Tracheal epithelial cell (primary cell): Measurements from ENCODE around the gene PDIA5. TPM values are rescaled to one million over a fixed set of nuclear protein-coding genes. Genes with fewer than 3 reads are reported as not detected.

Experiments
- total RNA-seq: library from RNA; depleted of rRNA; stranded (reverse); fragments of >200 nt; gene quantifications from 2 replicates; pipeline ENCODE4 v1.2.1, GENCODE V29; 2014

Gene PDIA5
- 28.3 and 35.2 TPM in 2 replicates for total RNA-seq

GRCh38 chr3:123066896-123067688, at the start of gene PDIA5:
Gene PDIA5 (plus strand): TSS chr3:123067025. CDS start chr3:123067165, 140 bp downstream.

GRCh38 chr3:123027292-123028232, 39.3 kb upstream of the PDIA5 start, which contains the start of gene SEMA5B:
Gene SEMA5B (minus strand): TSS chr3:123027763. CDS start chr3:122961263, 66,500 bp downstream.

GRCh38 chr3:123201557-123202427, 135.0 kb downstream of the PDIA5 start, which contains the start of gene SEC22A:
Gene SEC22A (plus strand): TSS chr3:123201943. CDS start chr3:123209218, 7,275 bp downstream.

Other genes with a start within 250 kb of the PDIA5 start
- 0.21 and 3.4 TPM in 2 replicates for gene SEMA5B, start 39.3 kb upstream of the PDIA5 start, total RNA-seq
- gene SEC22A, start 134.9 kb downstream of the PDIA5 start, total RNA-seq = 39.9 and 40.7 TPM in 2 replicates